Adrenal gland (tissue), 5 donors: ENCODE measurements around the gene MED27.

Source experiments
- POLR2A ChIP-seq, 2 donors: fragments of 450-650 bp; IDR thresholded peaks; one replicate each; pipeline ENCODE4 v1.6.1; 2017; ENCODE audit warnings: antibody characterized with exemption in 2 of 2, mild to moderate bottlenecking in 2 of 2, moderate library complexity in 1 of 2
- TF ChIP-seq, protein P1 (sequence below), 6 experiments: fragments of 450-650 bp in 4 of 6; fragments of 200-600 bp in 2 of 6; sonication (generic) in 1 of 6; IDR thresholded peaks; 1 replicate in 5 of 6; 2 replicates in 1 of 6; pipeline versions ENCODE4 v1.5.1 to v1.8.0; 2016 to 2021; ENCODE audit warnings: antibody characterized with exemption in 6 of 6, mild to moderate bottlenecking in 2 of 6, moderate library complexity in 1 of 6
- donor health status: DM: no; HTN: no; CAD: no.

GRCh38 chr9:132006677-132007370, 72.8 kb downstream of the MED27 start:
- TF ChIP-seq, protein P1, sequence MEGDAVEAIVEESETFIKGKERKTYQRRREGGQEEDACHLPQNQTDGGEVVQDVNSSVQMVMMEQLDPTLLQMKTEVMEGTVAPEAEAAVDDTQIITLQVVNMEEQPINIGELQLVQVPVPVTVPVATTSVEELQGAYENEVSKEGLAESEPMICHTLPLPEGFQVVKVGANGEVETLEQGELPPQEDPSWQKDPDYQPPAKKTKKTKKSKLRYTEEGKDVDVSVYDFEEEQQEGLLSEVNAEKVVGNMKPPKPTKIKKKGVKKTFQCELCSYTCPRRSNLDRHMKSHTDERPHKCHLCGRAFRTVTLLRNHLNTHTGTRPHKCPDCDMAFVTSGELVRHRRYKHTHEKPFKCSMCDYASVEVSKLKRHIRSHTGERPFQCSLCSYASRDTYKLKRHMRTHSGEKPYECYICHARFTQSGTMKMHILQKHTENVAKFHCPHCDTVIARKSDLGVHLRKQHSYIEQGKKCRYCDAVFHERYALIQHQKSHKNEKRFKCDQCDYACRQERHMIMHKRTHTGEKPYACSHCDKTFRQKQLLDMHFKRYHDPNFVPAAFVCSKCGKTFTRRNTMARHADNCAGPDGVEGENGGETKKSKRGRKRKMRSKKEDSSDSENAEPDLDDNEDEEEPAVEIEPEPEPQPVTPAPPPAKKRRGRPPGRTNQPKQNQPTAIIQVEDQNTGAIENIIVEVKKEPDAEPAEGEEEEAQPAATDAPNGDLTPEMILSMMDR (IDR thresholded peaks at IDR 0.05), result no peak
- TF ChIP-seq POLR2A (IDR thresholded peaks at IDR 0.05), result no peak
